ENCODE data around the gene MZT2B.
"Not testable (repeated sequence)": the region's sequence is repeated elsewhere in the genome, so short reads cannot be mapped to it uniquely, and the experiment has no call there.

Gene MZT2B

DNA sequence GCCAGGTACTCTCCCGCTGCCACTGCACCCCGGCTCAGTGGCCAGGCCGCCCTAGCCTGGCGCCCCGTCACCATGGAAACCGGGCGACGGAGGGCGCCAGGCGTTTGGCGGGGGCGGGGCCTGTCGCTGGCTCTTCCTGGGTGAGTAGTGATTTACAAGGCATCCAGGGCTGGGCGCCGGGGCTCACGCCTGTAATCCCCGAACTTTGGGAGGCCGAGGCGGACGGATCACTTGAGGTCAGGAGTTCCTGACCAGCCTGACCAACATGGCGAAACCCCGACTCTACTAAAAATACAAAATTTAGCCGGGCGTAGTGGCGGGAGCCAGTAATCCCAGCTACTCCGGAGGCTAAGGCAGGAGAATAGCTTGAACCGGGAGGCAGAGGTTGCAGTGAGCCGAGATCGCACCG lies 37.1 kb upstream of the MZT2B start, which contains the start of gene CCDC74B:
Gene CCDC74B (minus strand): TSS at position 107 of the 409 bp plus-strand sequence. CDS start 116 bp downstream, outside the sequence.
- DNase-seq (ENCODE audit: low spot score in 2 of 2) (peak; percentile 37 to 43), ATAC-seq (ENCODE audit: low read depth) (peak; percentile 92)
- H3K27ac Mint-ChIP-seq, result peak within 1 kb of the TSS; percentile 47
- not testable (repeated sequence) for H3K9me3 Mint-ChIP-seq, H3K36me3 Mint-ChIP-seq, H3K27me3 Mint-ChIP-seq, H3K4me1 Mint-ChIP-seq
- peak within 1 kb of the TSS; percentile 81 for H3K4me3 Mint-ChIP-seq

DNA sequence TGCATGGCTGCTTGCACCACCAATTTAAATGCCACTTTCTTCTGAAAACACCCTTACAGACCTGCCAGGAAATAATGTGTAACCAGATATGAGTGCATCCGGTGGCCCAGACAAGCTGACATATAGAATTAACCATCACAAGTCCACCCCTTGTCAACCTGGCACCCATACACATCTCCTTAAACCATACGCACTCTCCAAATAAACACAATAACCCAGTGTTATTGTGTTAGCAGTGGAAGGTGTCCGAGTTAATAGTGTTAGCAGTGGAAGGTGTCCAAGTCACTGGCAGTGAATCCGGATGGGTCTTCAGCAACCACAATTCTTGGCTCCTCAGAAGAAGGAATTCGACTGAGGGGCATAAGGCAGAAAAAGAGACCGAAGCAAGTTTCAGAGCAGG lies 33.5 kb upstream of the MZT2B start:
- H3K36me3 Mint-ChIP-seq; ATAC-seq (ENCODE audit: low read depth); H3K27me3 Mint-ChIP-seq; DNase-seq (ENCODE audit: low spot score in 2 of 2); H3K4me3 Mint-ChIP-seq; H3K27ac Mint-ChIP-seq; H3K4me1 Mint-ChIP-seq; H3K9me3 Mint-ChIP-seq: not testable (repeated sequence)

DNA sequence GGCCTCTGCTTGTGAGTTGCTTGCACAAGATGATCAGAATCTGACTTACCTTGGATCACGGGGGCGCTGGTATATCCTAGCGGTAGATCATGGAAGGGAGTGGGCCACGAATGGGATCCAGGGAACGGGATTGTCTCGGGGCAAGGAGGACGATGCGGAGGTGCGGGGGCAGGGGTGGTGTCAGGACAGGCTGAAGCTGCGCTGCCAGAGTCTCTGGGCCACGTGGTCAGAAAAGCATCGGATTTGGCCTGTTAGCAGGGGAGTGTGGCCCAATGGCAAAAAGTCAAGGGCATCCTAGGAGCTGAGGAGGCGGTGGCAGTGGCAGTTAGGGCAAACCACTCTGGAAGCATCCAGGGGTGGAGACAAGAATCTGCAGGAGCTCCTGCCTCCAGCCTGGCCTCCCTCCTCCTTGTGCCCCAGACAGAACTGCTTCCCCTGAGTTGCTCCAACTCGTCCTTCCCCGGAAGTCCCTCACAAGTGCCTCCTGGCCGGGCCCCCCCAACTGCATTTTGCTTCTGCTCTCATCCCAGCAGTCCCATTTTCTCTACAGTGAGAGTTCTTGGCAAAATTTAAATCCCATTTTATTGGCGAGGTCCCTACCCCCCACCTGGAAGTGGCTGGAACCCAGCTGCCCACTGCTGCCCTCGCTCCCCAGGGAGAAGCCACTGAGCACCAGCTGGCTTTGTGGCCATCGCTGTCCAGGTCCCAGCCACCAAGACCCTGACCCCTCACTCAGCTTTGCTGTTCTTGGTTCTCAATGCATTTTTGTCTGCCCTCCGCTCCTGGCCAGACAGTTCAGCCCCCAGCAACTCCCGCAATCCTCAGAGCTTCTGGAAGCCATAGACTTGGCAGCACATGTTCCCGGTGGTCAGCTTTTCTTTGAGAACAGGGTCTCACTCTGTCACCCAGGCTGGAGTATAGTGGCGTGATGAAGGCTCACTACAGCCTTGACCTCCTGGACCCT lies 31.6 kb upstream of the MZT2B start:
- Mint-ChIP-seq H3K4me3 (no peak overlapping the region), H3K36me3 (peaks cover 11% of the 10 kb centered on the region), H3K4me1 (no peaks in the 10 kb centered on the region), H3K27ac (no peak overlapping the region), H3K27me3 (peaks cover 5% of the 10 kb centered on the region), H3K9me3 (no peaks in the 10 kb centered on the region)
- ATAC-seq (ENCODE audit: low read depth) (no peak), DNase-seq (ENCODE audit: low spot score in 2 of 2) (peak in 1 of 2 donors; percentile 8)

DNA sequence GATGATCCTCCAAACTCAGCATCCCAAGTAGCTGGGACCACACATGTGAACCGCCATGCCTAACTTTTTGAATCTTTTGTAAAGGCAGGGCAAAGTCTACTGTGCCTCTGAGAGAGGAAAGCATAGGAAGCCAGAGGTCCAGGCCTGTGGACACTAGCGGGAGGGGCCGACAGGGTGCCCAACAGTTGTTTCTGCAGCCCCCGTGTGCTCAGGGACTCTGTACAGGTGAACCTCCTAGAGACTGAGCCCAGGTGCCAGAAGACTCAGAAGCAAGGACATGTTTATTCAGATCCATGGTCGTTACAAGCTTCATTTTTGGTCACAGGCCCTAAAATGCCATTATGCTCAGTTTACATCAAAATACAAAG lies 30.9 kb upstream of the MZT2B start:
- not testable (repeated sequence) for H3K27me3 Mint-ChIP-seq; H3K9me3 Mint-ChIP-seq; ATAC-seq (ENCODE audit: low read depth)

DNA sequence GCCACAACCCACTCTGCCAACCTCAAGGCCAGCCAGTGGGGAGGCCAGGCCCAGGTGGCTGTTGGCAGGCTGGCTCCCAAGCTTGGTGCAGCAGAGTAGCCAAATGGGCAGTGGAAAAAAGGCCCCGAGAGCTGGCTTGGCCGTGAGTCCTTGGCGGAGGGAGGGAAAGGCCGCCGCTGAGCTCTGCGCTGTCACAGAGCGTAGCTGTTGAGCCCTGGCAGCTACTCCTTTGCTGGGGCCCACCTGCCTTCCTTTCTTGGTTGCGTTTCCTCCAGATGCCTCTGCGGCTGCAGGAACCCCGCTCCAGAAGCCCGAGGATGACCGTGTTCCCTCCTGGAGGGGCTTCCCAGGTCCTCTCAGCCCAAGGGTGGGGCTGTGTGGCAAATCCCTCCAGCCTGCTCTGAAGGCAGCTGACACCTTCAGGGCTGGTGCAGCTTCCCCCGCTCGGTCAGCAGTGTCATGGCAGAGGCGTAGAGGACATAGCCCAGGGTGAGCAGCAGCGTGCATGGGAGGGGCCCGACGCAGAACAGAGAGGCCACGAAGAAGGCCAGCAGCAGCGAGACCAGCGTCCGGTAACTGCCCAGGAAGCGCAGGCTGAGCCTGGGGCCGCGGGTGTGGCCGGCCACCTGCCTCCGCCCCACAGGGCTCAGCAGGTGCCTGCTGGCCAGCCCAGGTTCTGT lies 29.8 kb upstream of the MZT2B start:
- not testable (repeated sequence) for DNase-seq (ENCODE audit: low spot score in 2 of 2); H3K4me3 Mint-ChIP-seq; ATAC-seq (ENCODE audit: low read depth); H3K27me3 Mint-ChIP-seq; H3K4me1 Mint-ChIP-seq; H3K9me3 Mint-ChIP-seq; H3K27ac Mint-ChIP-seq
- H3K36me3 Mint-ChIP-seq, result peaks cover 11% of the 10 kb centered on the region

More for the DNA sequence above, 30.9 kb upstream of the MZT2B start:
- not testable (repeated sequence) for DNase-seq (ENCODE audit: low spot score in 2 of 2); H3K4me1 Mint-ChIP-seq; H3K27ac Mint-ChIP-seq; H3K4me3 Mint-ChIP-seq
- peaks cover 11% of the 10 kb centered on the region for H3K36me3 Mint-ChIP-seq

DNA sequence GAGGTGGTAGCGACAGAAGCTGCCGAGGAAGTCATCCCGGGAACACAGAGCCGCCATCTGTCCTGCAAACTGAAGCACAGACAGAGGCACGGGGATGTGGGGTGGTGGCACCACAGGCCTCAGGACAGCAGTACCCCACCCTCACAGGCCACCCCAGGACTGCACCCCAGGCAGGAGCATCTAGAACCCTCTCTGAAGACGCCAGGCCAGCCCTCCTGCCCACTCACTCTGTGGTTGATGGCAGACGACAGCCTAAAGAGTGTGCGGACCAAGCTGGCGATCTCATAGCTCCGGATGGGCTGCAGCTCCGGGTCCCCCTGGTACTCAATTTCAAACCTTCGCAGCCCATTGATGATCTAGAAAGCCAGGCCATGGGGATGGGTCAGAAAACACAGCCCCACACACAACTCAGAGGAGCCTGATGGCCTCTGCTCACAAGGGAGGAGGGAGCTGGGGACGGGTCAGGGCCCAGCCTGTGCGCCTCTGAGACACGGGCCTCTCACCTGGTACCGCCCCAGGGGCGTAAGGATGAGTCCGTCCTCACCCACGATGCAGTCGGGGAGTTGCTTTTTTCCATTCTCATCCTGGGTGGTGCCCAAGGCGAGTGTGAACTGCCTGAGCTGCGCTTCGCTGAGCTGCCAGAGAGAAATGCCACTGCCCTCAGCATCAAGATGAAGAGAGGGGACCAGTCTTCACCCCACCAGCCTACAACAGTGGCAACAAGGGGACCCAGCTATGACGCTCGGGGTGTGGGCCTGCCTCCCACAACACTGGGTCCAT lies 29.1 kb upstream of the MZT2B start:
- no peak for ATAC-seq (ENCODE audit: low read depth)
- H3K27ac Mint-ChIP-seq, result no peak overlapping the region
- DNase-seq (ENCODE audit: low spot score in 2 of 2), result no peak
- no peaks in the 10 kb centered on the region for H3K9me3 Mint-ChIP-seq
- H3K4me1 Mint-ChIP-seq, result peaks cover 6% of the 10 kb centered on the region
- H3K36me3 Mint-ChIP-seq, result peaks cover 11% of the 10 kb centered on the region
- no peak overlapping the region for H3K4me3 Mint-ChIP-seq
- H3K27me3 Mint-ChIP-seq, result no peaks in the 10 kb centered on the region

DNA sequence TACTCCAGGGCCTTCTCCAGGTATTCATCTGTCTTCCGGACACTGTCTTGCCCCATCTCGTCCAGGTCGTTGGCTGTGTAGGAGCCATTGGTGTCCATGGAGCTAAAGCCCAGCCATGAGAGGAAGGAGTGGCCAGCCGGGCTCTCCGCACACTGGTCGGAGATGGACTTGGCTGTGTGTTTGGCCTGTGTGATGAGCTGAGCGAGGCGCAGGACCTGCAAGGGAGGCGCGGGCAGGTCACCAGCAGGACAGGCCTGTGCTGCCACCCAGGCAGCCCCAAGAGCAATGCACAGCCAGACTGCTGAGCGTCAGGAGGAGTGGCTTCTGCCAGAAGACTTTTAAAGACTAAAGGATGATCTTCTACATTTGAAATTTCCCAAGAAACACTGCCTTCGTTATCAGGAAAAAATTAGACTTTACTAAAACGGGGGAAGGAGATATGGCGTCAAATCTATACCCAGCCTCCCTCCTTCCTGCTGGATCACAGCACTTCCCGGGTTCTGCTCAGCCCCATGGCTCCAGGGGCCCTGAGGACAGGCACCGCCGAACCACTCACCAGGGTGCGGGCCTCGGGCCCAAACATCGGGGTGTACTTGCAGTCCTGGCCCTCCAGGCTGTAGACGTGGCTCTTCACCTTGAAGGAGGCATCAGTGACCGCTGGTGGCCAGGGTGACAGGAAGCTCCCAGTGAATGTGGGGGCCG lies 28.2 kb upstream of the MZT2B start:
- DNase-seq (ENCODE audit: low spot score in 2 of 2); H3K27ac Mint-ChIP-seq; H3K4me1 Mint-ChIP-seq; H3K27me3 Mint-ChIP-seq; H3K4me3 Mint-ChIP-seq; ATAC-seq (ENCODE audit: low read depth); H3K9me3 Mint-ChIP-seq: not testable (repeated sequence)
- H3K36me3 Mint-ChIP-seq, result peaks cover 11% of the 10 kb centered on the region

DNA sequence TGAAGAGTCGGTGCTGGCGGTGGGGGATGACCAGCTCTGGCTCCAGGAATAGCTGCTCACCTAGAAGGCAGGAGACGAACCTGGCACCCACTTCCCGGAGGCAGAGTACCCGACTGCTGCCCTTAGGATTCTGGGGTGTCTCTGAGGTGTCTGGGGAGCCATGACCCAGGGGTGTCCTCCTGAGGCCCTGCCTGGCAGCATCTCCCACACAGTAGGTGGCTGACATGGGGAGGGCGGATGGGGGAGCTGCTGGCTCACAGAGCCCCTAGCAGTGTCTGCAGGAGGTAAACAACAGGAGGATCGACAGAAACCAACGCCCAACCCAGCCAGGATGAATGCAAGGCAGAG lies 27.7 kb upstream of the MZT2B start:
- H3K27me3 Mint-ChIP-seq; DNase-seq (ENCODE audit: low spot score in 2 of 2); H3K4me3 Mint-ChIP-seq; H3K4me1 Mint-ChIP-seq; H3K27ac Mint-ChIP-seq; H3K9me3 Mint-ChIP-seq; ATAC-seq (ENCODE audit: low read depth): not testable (repeated sequence)
- H3K36me3 Mint-ChIP-seq, result peaks cover 11% of the 10 kb centered on the region

DNA sequence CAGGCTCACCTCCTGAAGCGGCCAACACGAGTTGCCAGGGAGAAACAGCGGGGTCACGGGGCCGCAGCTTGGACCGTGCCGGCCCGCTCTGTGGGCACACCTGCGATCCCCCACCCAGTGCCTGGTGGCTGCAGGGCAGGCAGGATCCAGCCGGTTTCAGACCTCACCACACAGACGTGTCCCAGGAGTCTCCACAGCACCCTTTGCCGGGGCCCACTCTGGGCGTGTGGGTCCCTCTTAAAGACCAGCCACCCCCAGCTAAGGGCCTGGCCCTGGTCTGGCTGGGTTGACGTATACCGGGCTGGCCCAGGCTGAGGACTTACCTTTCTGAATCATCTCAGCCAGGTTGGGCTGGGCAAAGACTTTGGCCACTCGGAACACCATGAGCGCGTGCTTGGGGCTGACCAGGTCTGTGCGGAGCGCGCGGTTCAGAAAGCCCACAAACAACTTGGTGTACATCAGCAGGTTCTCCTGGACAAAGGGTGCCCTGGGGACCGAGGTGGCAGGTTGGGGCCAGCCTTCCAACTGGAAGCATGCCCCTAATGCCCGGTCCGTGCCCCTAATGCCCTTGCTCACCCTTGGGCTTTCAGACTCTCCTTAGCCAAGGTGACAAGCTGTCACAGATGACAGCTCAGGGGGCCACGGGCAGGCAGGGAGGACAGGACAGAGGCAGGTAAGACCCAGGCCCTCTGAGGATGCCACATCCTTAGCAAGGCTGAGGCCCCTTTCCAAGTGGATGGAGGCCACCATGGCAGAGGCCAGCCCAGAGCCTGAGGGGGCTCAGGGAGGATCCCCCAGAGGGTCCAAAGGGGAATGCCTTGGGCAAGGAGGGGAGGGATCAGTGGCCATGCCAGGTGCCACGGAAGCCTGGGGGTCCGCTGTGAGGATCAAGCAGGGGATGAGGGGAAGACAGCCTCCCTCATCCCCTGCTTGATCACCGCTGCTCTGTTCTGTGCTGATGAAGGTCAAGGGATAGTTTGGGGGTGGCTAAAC lies 27.0 kb upstream of the MZT2B start:
- no peak overlapping the region for H3K4me3 Mint-ChIP-seq
- peaks cover 13% of the 10 kb centered on the region for H3K36me3 Mint-ChIP-seq
- DNase-seq (ENCODE audit: low spot score in 2 of 2) (no peak), ATAC-seq (ENCODE audit: low read depth) (no peak)
- H3K27me3 Mint-ChIP-seq, result no peaks in the 10 kb centered on the region
- H3K9me3 Mint-ChIP-seq, result no peaks in the 10 kb centered on the region
- H3K4me1 Mint-ChIP-seq, result peaks cover 10% of the 10 kb centered on the region
- peak overlapping the region; percentile 82 for H3K27ac Mint-ChIP-seq

DNA sequence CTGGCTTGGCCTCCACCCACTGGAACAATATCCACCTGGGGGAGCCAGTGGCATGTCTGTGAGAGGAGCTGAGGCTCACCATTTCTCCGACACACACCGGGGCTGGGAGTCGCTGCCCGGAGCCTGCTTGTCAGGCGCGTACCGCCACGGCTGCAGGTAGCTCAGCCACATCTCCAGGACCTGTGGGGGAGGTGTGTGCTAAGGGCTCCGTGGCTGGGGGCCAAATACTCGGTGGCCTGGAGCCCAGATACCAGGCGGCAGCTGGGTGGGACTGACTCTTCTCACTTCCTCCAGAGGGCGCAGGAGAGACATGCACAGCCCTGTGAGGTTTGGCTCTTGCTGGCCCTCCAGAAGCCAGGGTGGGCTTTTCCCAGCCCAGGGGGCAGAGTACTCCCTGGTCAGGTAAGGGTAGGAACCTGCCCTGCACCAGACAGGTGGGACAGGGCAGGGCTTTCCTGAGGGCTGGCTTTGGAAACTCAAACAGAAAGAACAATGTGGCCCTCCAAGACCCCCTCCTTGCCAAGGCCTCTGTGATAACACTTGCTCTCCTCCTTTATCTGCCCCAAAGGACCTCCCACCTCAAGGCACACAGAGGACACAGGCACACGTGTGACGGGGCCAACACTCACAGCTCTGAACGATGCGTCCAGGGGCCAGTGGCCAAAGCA lies 26.0 kb upstream of the MZT2B start:
- Mint-ChIP-seq H3K4me1 (peaks cover 13% of the 10 kb centered on the region), H3K36me3 (peaks cover 18% of the 10 kb centered on the region), H3K27ac (peak overlapping the region; percentile 82)
- H3K4me3 Mint-ChIP-seq, H3K27me3 Mint-ChIP-seq, H3K9me3 Mint-ChIP-seq: not testable (repeated sequence)
- peak; percentile 34 to 53 for DNase-seq (ENCODE audit: low spot score in 2 of 2)
- ATAC-seq (ENCODE audit: low read depth), result peak; percentile 23

DNA sequence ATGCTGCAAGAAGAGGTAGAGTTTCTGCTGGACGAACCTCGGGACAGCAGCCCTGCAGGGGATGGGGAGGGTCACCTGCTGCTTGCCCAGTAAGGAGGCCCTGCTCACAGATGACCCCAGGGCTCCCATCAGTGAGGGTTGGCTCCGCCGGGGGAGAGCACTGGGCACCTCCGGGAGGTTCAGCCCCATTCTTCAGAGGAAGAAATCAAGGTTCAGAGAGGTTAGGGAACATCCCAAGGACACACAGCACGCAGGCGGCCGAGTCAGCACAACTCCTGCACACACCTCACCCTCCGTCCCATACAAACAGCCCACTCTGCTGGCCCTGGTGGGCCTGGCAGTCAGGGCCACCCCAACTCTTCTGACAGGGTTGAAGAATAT lies 25.4 kb upstream of the MZT2B start:
- no peaks in the 10 kb centered on the region for H3K27me3 Mint-ChIP-seq
- H3K4me3 Mint-ChIP-seq, result no peak overlapping the region
- ATAC-seq (ENCODE audit: low read depth), result no peak
- DNase-seq (ENCODE audit: low spot score in 2 of 2), result no peak
- H3K36me3 Mint-ChIP-seq, result peaks cover 19% of the 10 kb centered on the region
- peak overlapping the region; percentile 68 for H3K27ac Mint-ChIP-seq
- peaks cover 15% of the 10 kb centered on the region for H3K4me1 Mint-ChIP-seq
- H3K9me3 Mint-ChIP-seq, result no peaks in the 10 kb centered on the region

DNA sequence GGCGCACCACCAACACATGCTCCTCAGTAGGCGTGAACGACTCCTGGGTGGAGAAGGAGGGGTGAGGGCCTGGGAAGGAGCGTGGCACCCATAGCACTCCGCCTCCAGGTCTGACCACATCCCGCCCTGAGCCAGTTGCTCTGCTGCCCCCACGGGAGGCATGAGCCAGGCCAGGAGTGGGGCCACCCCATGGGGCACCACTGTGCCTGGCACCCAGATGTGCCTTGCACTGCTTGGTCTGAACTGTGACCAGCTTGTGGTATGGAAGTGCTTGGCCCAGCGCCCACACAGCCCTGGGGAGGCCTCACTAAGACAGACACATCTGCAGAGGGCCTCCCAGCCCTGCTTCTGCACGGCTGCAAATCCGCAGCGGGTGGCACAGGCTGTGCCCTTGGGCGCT lies 24.7 kb upstream of the MZT2B start:
- ATAC-seq (ENCODE audit: low read depth), result peak; percentile 40
- not testable (repeated sequence) for H3K9me3 Mint-ChIP-seq, H3K27me3 Mint-ChIP-seq
- H3K4me1 Mint-ChIP-seq, result peaks cover 15% of the 10 kb centered on the region
- DNase-seq (ENCODE audit: low spot score in 2 of 2), result peak; percentile 26 to 49
- H3K4me3 Mint-ChIP-seq, result peak overlapping the region; percentile 25
- H3K36me3 Mint-ChIP-seq, result peaks cover 18% of the 10 kb centered on the region
- peak overlapping the region; percentile 92 for H3K27ac Mint-ChIP-seq
